PC-9 (cell line): Measurements from ENCODE around the gene PPP2R5B. TPM values are rescaled to one million over a fixed set of nuclear protein-coding genes. Genes with fewer than 3 reads are reported as not detected.

Source experiments
- BruUV-seq: library from RNA; stranded (reverse); fragments of 400-500 nt; replicated peaks from 2 replicates; lab custom pipeline; 2021; lab: Mats Ljungman, UMichigan
- CTCF ChIA-PET: fragments of 300-600 bp; sonication (Branson Sonifier 250); formaldehyde crosslinking; loops from one replicate; lab custom pipeline; 2022; ENCODE audit warnings: antibody characterized with exemption; lab: Charles Lee
- POLR2A ChIA-PET: fragments of 300-600 bp; sonication (Branson Sonifier 250); formaldehyde crosslinking; loops from one replicate; lab custom pipeline; 2022; ENCODE audit warnings: antibody characterized with exemption; ENCODE audit not compliant: unreplicated experiment; lab: Charles Lee
- DNase-seq, 2 experiments: peaks; one replicate each; pipeline versions ENCODE4 v3.0.0 to v3.0.0-alpha.2; 2015 to 2022; ENCODE audit warnings: mixed read lengths in 1 of 2
- H2AFZ ChIP-seq: fragments of 200-600 bp; sonication (generic); 2 replicates; pipeline ENCODE4 v1.8.1; 2017; ENCODE audit warnings: antibody characterized with exemption
- H3F3A ChIP-seq: fragments of 200-600 bp; sonication (generic); 2 replicates; pipeline ENCODE4 v1.8.1; 2017; ENCODE audit warnings: antibody characterized with exemption, mild to moderate bottlenecking, low read depth; ENCODE audit not compliant: insufficient read depth
- H3K27ac ChIP-seq: fragments of 200-600 bp; sonication (generic); 2 replicates; pipeline ENCODE4 v1.6.1; 2016; ENCODE audit warnings: mixed run types
- H3K27me3 ChIP-seq: fragments of 200-600 bp; sonication (generic); 2 replicates; pipeline ENCODE4 v1.6.1; 2016; ENCODE audit warnings: low read depth, mixed run types; ENCODE audit not compliant: insufficient read depth
- H3K36me3 ChIP-seq: fragments of 200-600 bp; sonication (generic); 2 replicates; pipeline ENCODE4 v1.6.1; 2016; ENCODE audit warnings: low read depth, mixed run types
- H3K4me1 ChIP-seq: fragments of 200-600 bp; sonication (generic); replicated peaks from 2 replicates; pipeline ENCODE4 v1.6.1; 2016; ENCODE audit warnings: mixed run types; ENCODE audit not compliant: insufficient read depth
- H3K4me2 ChIP-seq: fragments of 200-600 bp; sonication (generic); 2 replicates; pipeline ENCODE4 v1.6.1; 2017; ENCODE audit warnings: mixed run types
- H3K4me3 ChIP-seq: fragments of 200-600 bp; sonication (generic); 2 replicates; pipeline ENCODE4 v1.6.1; 2016; ENCODE audit warnings: mixed run types
- H3K79me2 ChIP-seq: fragments of 200-600 bp; sonication (generic); 2 replicates; pipeline ENCODE4 v1.6.1; 2017; ENCODE audit warnings: low read depth, mixed run types
- H3K9me2 ChIP-seq: fragments of 200-600 bp; sonication (generic); 2 replicates; pipeline ENCODE4 v1.8.1; 2017; ENCODE audit warnings: mild to moderate bottlenecking; ENCODE audit not compliant: insufficient read depth
- H3K9me3 ChIP-seq: fragments of 200-600 bp; sonication (generic); 2 replicates; pipeline ENCODE4 v1.8.1; 2016; ENCODE audit warnings: low read depth; ENCODE audit not compliant: insufficient read depth
- H4K20me1 ChIP-seq: fragments of 200-600 bp; sonication (generic); 2 replicates; pipeline ENCODE4 v1.8.1; 2017; ENCODE audit not compliant: insufficient read depth
- CTCF ChIP-seq: fragments of 200-600 bp; sonication (generic); conservative IDR thresholded peaks from 2 replicates; pipeline ENCODE4 v1.6.1; 2017; ENCODE audit warnings: mixed run types, antibody characterized with exemption, mild to moderate bottlenecking, moderate library complexity
- EZH2 ChIP-seq: fragments of 200-600 bp; sonication (generic); IDR thresholded peaks from 2 replicates; pipeline ENCODE4 v1.8.0; 2017; ENCODE audit warnings: antibody characterized with exemption, low read depth
- intact Hi-C: fragments of 100-400 bp; cut with micrococcal nuclease; formaldehyde crosslinking; loops from one replicate; pipeline ENCODE4 v1.10.0; 2022; ENCODE audit not compliant: unreplicated experiment
- total RNA-seq: library from RNA; stranded (reverse); gene quantifications from 2 replicates; pipeline ENCODE4 v1.2.3, GENCODE V29; 2021

Gene PPP2R5B
- total RNA-seq, 1 experiment from 2014 or later: 13.7 TPM

DNA sequence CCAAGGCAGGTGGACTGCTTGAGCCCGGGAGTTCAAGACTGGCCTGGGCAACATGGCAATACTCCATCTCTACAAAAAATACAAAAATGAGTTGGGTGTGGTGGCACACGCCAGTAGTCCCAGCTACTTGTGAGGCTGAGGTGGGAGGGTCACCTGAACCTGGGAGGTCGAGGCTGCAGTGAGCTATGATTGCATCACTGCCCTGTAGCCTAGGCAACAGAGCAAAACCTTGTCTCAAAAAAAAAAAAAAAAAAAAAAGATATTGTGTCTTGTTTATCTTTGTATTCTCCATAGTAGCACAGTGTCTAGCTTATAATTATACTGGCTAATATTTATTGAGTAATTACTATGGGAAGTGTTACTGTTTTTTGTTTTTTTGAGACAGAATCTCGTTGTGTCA, 27.0 kb downstream of the PPP2R5B start:
- POLR2A ChIA-PET: no interaction called here
- no TSS peak for BruUV-seq

DNA sequence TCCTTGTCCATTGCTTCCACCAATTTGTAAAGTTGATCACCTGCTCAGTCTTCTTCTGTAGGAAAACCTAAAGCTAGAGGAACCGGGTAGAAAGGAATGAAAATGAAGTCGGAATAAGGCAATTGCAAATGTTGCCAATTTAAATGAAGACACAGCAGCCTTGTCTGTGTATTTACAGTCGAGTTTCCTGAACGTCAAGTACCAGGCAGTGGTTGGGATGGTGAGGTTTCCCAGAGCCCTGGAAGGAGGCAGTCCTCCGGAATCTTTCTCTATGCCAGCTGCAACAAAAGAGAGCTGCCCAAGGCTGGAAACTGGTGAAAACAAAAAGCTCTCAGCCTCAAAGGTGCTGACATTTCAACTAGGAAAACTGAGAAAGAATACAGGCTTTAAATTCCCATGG, 29.7 kb downstream of the PPP2R5B start:
- Histone ChIP-seq H3K4me3 (no peak overlapping the region), H3K9me3 (no peaks in the 10 kb centered on the region), H4K20me1 (no peaks in the 10 kb centered on the region), H3K27me3 (no peaks in the 10 kb centered on the region), H2AFZ (no peak overlapping the region), H3K4me1 (no peaks in the 10 kb centered on the region), H3K9me2 (no peaks in the 10 kb centered on the region), H3K4me2 (no peak overlapping the region), H3K27ac (no peak overlapping the region), H3K79me2 (no peaks in the 10 kb centered on the region), H3F3A (no peaks in the 10 kb centered on the region), H3K36me3 (no peaks in the 10 kb centered on the region)
- no TSS peak for BruUV-seq
- ChIA-PET POLR2A (interaction anchor here (0.6 kb wide), 1 partner anchor 57 kb away, joined by 6 read pairs; no protein-coding TSS in a partner anchor), CTCF (no interaction called here)
- TF ChIP-seq CTCF (no peak), EZH2 (no peak)
- DNase-seq: no peak
- intact Hi-C loops: no loop called here

More for the DNA sequence above, 27.0 kb downstream of the PPP2R5B start:
- Histone ChIP-seq H4K20me1 (no peaks in the 10 kb centered on the region), H3K79me2 (no peaks in the 10 kb centered on the region), H3K27ac (no peak overlapping the region), H3K4me1 (no peaks in the 10 kb centered on the region), H3K27me3 (no peaks in the 10 kb centered on the region), H3K4me2 (no peak overlapping the region), H3K36me3 (no peaks in the 10 kb centered on the region), H3K9me3 (no peaks in the 10 kb centered on the region), H3F3A (peaks cover 4% of the 10 kb centered on the region; the same call in 1 of the 2 replicates), H2AFZ (no peak overlapping the region), H3K9me2 (no peaks in the 10 kb centered on the region), H3K4me3 (no peak overlapping the region)
- no peak for DNase-seq
- CTCF ChIA-PET: interaction anchor here (0.9 kb wide), 1 partner anchor 18 kb away, joined by 4 read pairs; no protein-coding TSS in a partner anchor
- intact Hi-C loops: no loop called here
- TF ChIP-seq CTCF (no peak), EZH2 (no peak)

- Histone ChIP-seq H3K4me1 (no peaks in the 10 kb centered on the region), H3F3A (0 out of 2 replicates have a peak, but pooled peaks cover 3% of the 10 kb centered on the region), H3K4me3 (no peak overlapping the region), H3K9me2 (no peaks in the 10 kb centered on the region), H2AFZ (no peak overlapping the region), H3K36me3 (no peaks in the 10 kb centered on the region), H3K4me2 (no peak overlapping the region), H3K27me3 (no peaks in the 10 kb centered on the region), H4K20me1 (no peaks in the 10 kb centered on the region), H3K27ac (no peak overlapping the region), H3K79me2 (no peaks in the 10 kb centered on the region), H3K9me3 (no peaks in the 10 kb centered on the region)
- ChIA-PET CTCF (no interaction called here), POLR2A (no interaction called here)
- TF ChIP-seq EZH2 (no peak), CTCF (no peak)
- BruUV-seq: no TSS peak
- intact Hi-C loops: no loop called here
- DNase-seq: no peak
Measured at GRCh38 chr11:64959498-64959897, 35.0 kb downstream of the PPP2R5B start.
